Stomach smooth muscle (tissue), 2 donors: ENCODE results near the gene TRIM24.
"Not testable (repeated sequence)": the region's sequence is repeated elsewhere in the genome, so short reads cannot be mapped to it uniquely, and the experiment has no call there.

Experiments used
- H3K27ac ChIP-seq: one replicate; pipeline ENCODE4 v1.7.0; 2013; ENCODE audit warnings: mild to moderate bottlenecking, low read length, inconsistent platforms
- H3K27me3 ChIP-seq, 2 donors: one replicate each; pipeline ENCODE4 v1.7.0; 2013; ENCODE audit warnings: low read length in 2 of 2; ENCODE audit not compliant: insufficient read depth in 2 of 2, control insufficient read depth in 1 of 2
- H3K36me3 ChIP-seq, 2 donors: one replicate each; pipeline ENCODE4 v1.7.0; 2013; ENCODE audit warnings: low read length in 2 of 2; ENCODE audit not compliant: control insufficient read depth in 2 of 2, insufficient read depth in 2 of 2
- H3K4me1 ChIP-seq: one replicate; pipeline ENCODE4 v1.7.0; 2013; ENCODE audit warnings: low read length; ENCODE audit not compliant: control insufficient read depth, insufficient read depth
- H3K4me3 ChIP-seq, 2 donors: one replicate each; pipeline ENCODE4 v1.7.0; 2013; ENCODE audit warnings: low read length in 2 of 2
- H3K9ac ChIP-seq, 2 donors: one replicate each; pipeline ENCODE4 v1.7.0; 2013; ENCODE audit warnings: low read length in 2 of 2, mild to moderate bottlenecking in 1 of 2
- H3K9me3 ChIP-seq, 2 donors: one replicate each; pipeline ENCODE4 v1.7.0; 2013; ENCODE audit warnings: low read length in 2 of 2; ENCODE audit not compliant: control insufficient read depth in 2 of 2
- donor health status: healthy.
- donor health status: Pancreatic carcinoma.

Gene TRIM24

GRCh38 chr7:138477581-138477980, 17.5 kb downstream of the TRIM24 start:
- no peaks in the 10 kb centered on the region for H3K9me3 ChIP-seq
- no peak overlapping the region for H3K4me3 ChIP-seq
- H3K27ac ChIP-seq = no peak overlapping the region
- no peak overlapping the region for H3K9ac ChIP-seq
- H3K27me3 ChIP-seq = no peaks in the 10 kb centered on the region
- H3K4me1 ChIP-seq = no peaks in the 10 kb centered on the region
- H3K36me3 ChIP-seq = no peaks in the 10 kb centered on the region

- Histone ChIP-seq H3K4me3 (no peak overlapping the region), H3K9ac (no peak overlapping the region), H3K27ac (no peak overlapping the region), H3K27me3 (no peaks in the 10 kb centered on the region), H3K36me3 (no peaks in the 10 kb centered on the region), H3K9me3 (no peaks in the 10 kb centered on the region), H3K4me1 (no peaks in the 10 kb centered on the region)
Observed at GRCh38 chr7:138478499-138478908, 18.4 kb downstream of the TRIM24 start.

GRCh38 chr7:138480527-138480926, 20.5 kb downstream of the TRIM24 start:
- no peaks in the 10 kb centered on the region for H3K36me3 ChIP-seq
- H3K27ac ChIP-seq = no peak overlapping the region
- H3K4me3 ChIP-seq = no peak overlapping the region
- H3K4me1 ChIP-seq = no peaks in the 10 kb centered on the region
- no peaks in the 10 kb centered on the region for H3K27me3 ChIP-seq
- no peaks in the 10 kb centered on the region for H3K9me3 ChIP-seq
- H3K9ac ChIP-seq = no peak overlapping the region

GRCh38 chr7:138481447-138482380, 21.7 kb downstream of the TRIM24 start:
- H3K9ac ChIP-seq = no peak overlapping the region
- no peak overlapping the region for H3K4me3 ChIP-seq
- H3K9me3 ChIP-seq = no peaks in the 10 kb centered on the region
- no peaks in the 10 kb centered on the region for H3K4me1 ChIP-seq
- no peak overlapping the region for H3K27ac ChIP-seq
- no peaks in the 10 kb centered on the region for H3K36me3 ChIP-seq
- H3K27me3 ChIP-seq = no peaks in the 10 kb centered on the region

GRCh38 chr7:138483531-138483930, 23.5 kb downstream of the TRIM24 start:
- H3K9ac ChIP-seq = no peak overlapping the region
- no peaks in the 10 kb centered on the region for H3K9me3 ChIP-seq
- no peaks in the 10 kb centered on the region for H3K4me1 ChIP-seq
- H3K27me3 ChIP-seq = no peaks in the 10 kb centered on the region
- no peak overlapping the region for H3K27ac ChIP-seq
- no peaks in the 10 kb centered on the region for H3K36me3 ChIP-seq
- no peak overlapping the region for H3K4me3 ChIP-seq

GRCh38 chr7:138485508-138485907, 25.4 kb downstream of the TRIM24 start:
- not testable (repeated sequence) for H3K4me3 ChIP-seq, H3K9me3 ChIP-seq, H3K4me1 ChIP-seq, H3K9ac ChIP-seq, H3K27ac ChIP-seq, H3K36me3 ChIP-seq, H3K27me3 ChIP-seq

- H3K9me3 ChIP-seq, H3K4me3 ChIP-seq, H3K36me3 ChIP-seq, H3K4me1 ChIP-seq, H3K27me3 ChIP-seq, H3K27ac ChIP-seq, H3K9ac ChIP-seq: not testable (repeated sequence)
Observed at GRCh38 chr7:138489139-138489538, 29.1 kb downstream of the TRIM24 start.

GRCh38 chr7:138491612-138492386, 31.7 kb downstream of the TRIM24 start:
- Histone ChIP-seq H3K4me3 (no peak overlapping the region), H3K27me3 (no peaks in the 10 kb centered on the region), H3K27ac (no peak overlapping the region), H3K9ac (no peak overlapping the region), H3K36me3 (no peaks in the 10 kb centered on the region), H3K4me1 (no peaks in the 10 kb centered on the region), H3K9me3 (no peaks in the 10 kb centered on the region)

GRCh38 chr7:138492423-138492822, 32.4 kb downstream of the TRIM24 start:
- Histone ChIP-seq H3K4me3 (no peak overlapping the region), H3K27me3 (no peaks in the 10 kb centered on the region), H3K4me1 (no peaks in the 10 kb centered on the region), H3K9me3 (no peaks in the 10 kb centered on the region), H3K27ac (no peak overlapping the region), H3K36me3 (no peaks in the 10 kb centered on the region), H3K9ac (no peak overlapping the region)

GRCh38 chr7:138493535-138493934, 33.5 kb downstream of the TRIM24 start:
- H3K27ac ChIP-seq = no peak overlapping the region
- H3K4me3 ChIP-seq = no peak overlapping the region
- no peaks in the 10 kb centered on the region for H3K27me3 ChIP-seq
- no peaks in the 10 kb centered on the region for H3K4me1 ChIP-seq
- H3K36me3 ChIP-seq = no peaks in the 10 kb centered on the region
- H3K9ac ChIP-seq = no peak overlapping the region
- H3K9me3 ChIP-seq = no peaks in the 10 kb centered on the region

GRCh38 chr7:138495485-138495884, 35.4 kb downstream of the TRIM24 start:
- Histone ChIP-seq H3K4me1 (no peaks in the 10 kb centered on the region), H3K27me3 (no peaks in the 10 kb centered on the region), H3K9ac (no peak overlapping the region), H3K4me3 (no peak overlapping the region), H3K27ac (no peak overlapping the region), H3K9me3 (no peaks in the 10 kb centered on the region), H3K36me3 (no peaks in the 10 kb centered on the region)
